Prostate gland (tissue), 2 donors: ENCODE results near the gene C10orf88.

Source experiments
- POLR2A ChIP-seq: fragments of 450-650 bp; IDR thresholded peaks from one replicate; pipeline ENCODE4 v1.6.1; 2016; ENCODE audit warnings: antibody characterized with exemption, mild to moderate bottlenecking
- TF ChIP-seq, protein P1 (sequence below), 4 experiments: fragments of 200-600 bp in 2 of 4; fragments of 450-650 bp in 2 of 4; sonication (generic) in 2 of 4; IDR thresholded peaks; 1 replicate in 3 of 4; 2 replicates in 1 of 4; pipeline ENCODE4 v1.5.1; 2016 to 2019; ENCODE audit warnings: antibody characterized with exemption in 4 of 4, mild to moderate bottlenecking in 2 of 4, moderate library complexity in 2 of 4

DNA sequence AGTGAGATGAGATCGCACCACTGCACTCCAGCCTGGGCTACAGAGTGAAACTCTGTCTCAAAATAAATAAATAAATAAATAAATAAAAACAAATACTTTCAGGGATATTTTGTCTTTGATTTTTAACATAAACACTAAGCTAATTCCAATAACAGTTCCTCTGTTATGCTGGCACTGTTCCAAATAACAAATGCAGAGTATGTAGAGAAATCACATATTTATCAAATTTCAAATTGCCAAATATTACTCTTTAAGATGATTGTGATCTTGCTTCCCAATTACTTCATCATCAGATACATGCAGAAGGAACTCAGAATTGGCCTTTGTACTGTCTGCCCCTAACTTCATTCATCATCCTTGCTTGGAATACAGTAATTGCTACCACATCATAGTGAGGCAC is 23.9 kb downstream of the C10orf88 start:
- TF ChIP-seq, protein P1, sequence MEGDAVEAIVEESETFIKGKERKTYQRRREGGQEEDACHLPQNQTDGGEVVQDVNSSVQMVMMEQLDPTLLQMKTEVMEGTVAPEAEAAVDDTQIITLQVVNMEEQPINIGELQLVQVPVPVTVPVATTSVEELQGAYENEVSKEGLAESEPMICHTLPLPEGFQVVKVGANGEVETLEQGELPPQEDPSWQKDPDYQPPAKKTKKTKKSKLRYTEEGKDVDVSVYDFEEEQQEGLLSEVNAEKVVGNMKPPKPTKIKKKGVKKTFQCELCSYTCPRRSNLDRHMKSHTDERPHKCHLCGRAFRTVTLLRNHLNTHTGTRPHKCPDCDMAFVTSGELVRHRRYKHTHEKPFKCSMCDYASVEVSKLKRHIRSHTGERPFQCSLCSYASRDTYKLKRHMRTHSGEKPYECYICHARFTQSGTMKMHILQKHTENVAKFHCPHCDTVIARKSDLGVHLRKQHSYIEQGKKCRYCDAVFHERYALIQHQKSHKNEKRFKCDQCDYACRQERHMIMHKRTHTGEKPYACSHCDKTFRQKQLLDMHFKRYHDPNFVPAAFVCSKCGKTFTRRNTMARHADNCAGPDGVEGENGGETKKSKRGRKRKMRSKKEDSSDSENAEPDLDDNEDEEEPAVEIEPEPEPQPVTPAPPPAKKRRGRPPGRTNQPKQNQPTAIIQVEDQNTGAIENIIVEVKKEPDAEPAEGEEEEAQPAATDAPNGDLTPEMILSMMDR (IDR thresholded peaks at IDR 0.05): no peak
- no peak for TF ChIP-seq POLR2A
